Measurements from ENCODE around the gene ARNT2.

- no peak for TF ChIP-seq ZNF646 (CRISPR knock-in tag; IDR thresholded peaks at IDR 0.05)
- no peak for TF ChIP-seq REST (IDR thresholded peaks at IDR 0.05; ENCODE audit: borderline replicate concordance in 1 of 2, low read depth in 1 of 2, low read length in 2 of 2)
- no peak for TF ChIP-seq CENPT (CRISPR knock-in tag; IDR thresholded peaks at IDR 0.05; ENCODE audit: low read depth)
Measured at GRCh38 chr15:80490431-80490990, 86.3 kb downstream of the ARNT2 start.

Measured in HepG2 (cell line).